Ishikawa (cell line): ENCODE measurements around the gene MRS2.

Experiments used
- CREB1 ChIP-seq: IDR thresholded peaks from 2 replicates; pipeline ENCODE4 v1.6.1; 2012; ENCODE audit warnings: low read depth
- EP300 ChIP-seq: IDR thresholded peaks from 2 replicates; pipeline ENCODE4 v1.6.1; 2012; ENCODE audit warnings: borderline replicate concordance
- RAD21 ChIP-seq: IDR thresholded peaks from 2 replicates; pipeline ENCODE4 v1.6.1; 2012; ENCODE audit warnings: low read depth
- TAF1 ChIP-seq: IDR thresholded peaks from 2 replicates; pipeline ENCODE4 v1.6.1; 2012; ENCODE audit warnings: low read depth, mild to moderate bottlenecking
- TF ChIP-seq, protein P1 (sequence below): IDR thresholded peaks from 2 replicates; pipeline ENCODE4 v1.6.1; 2012
- TF ChIP-seq, protein P2 (sequence below): IDR thresholded peaks from 2 replicates; pipeline ENCODE4 v1.6.1; 2012; ENCODE audit warnings: low read depth, mild to moderate bottlenecking

DNA sequence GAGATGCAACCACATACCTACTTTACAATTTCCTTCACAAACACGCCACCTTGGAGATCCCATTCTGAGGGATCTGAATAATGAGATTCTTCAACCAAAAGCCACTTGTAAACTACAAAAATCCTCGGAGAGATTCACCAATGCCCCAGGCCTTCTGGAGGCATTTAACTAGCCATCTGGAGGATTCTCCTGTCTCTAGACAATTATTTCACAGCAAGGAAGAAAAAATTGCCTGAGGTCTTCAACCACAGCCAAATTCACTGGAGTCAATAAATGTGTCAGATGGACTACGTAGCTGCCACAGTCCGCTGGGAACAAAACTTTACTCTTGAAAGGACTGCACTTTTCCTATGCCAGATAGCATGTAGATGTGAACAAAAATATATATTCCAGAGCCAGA is 25.9 kb upstream of the MRS2 start:
- no peak for TF ChIP-seq CREB1
- no peak for TF ChIP-seq EP300
- TF ChIP-seq TAF1: no peak
- TF ChIP-seq, protein P1, sequence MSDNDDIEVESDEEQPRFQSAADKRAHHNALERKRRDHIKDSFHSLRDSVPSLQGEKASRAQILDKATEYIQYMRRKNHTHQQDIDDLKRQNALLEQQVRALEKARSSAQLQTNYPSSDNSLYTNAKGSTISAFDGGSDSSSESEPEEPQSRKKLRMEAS: no peak
- TF ChIP-seq RAD21: no peak
- TF ChIP-seq, protein P2, sequence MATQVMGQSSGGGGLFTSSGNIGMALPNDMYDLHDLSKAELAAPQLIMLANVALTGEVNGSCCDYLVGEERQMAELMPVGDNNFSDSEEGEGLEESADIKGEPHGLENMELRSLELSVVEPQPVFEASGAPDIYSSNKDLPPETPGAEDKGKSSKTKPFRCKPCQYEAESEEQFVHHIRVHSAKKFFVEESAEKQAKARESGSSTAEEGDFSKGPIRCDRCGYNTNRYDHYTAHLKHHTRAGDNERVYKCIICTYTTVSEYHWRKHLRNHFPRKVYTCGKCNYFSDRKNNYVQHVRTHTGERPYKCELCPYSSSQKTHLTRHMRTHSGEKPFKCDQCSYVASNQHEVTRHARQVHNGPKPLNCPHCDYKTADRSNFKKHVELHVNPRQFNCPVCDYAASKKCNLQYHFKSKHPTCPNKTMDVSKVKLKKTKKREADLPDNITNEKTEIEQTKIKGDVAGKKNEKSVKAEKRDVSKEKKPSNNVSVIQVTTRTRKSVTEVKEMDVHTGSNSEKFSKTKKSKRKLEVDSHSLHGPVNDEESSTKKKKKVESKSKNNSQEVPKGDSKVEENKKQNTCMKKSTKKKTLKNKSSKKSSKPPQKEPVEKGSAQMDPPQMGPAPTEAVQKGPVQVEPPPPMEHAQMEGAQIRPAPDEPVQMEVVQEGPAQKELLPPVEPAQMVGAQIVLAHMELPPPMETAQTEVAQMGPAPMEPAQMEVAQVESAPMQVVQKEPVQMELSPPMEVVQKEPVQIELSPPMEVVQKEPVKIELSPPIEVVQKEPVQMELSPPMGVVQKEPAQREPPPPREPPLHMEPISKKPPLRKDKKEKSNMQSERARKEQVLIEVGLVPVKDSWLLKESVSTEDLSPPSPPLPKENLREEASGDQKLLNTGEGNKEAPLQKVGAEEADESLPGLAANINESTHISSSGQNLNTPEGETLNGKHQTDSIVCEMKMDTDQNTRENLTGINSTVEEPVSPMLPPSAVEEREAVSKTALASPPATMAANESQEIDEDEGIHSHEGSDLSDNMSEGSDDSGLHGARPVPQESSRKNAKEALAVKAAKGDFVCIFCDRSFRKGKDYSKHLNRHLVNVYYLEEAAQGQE: no peak
